AG04450 (cell line): Measurements from ENCODE around the gene WDR90. TPM values are rescaled to one million over a fixed set of nuclear protein-coding genes. Genes with fewer than 3 reads are reported as not detected.
"Not testable (repeated sequence)": the region's sequence is repeated elsewhere in the genome, so short reads cannot be mapped to it uniquely, and the experiment has no call there.

Experiments
- CTCF ChIA-PET: fragments of 300-600, 350-600 bp; formaldehyde crosslinking; extraction: SDS; loops from one replicate; lab custom pipeline; 2022; ENCODE audit warnings: antibody characterized with exemption, inconsistent platforms; lab: Charles Lee
- POLR2A ChIA-PET: fragments of 350-600 bp; formaldehyde crosslinking; extraction: SDS; loops from one replicate; lab custom pipeline; 2021; ENCODE audit warnings: antibody characterized with exemption, inconsistent platforms; lab: Yijun Ruan, JAX
- DNase-seq: peaks from one replicate; pipeline ENCODE4 v3.0.0-alpha.2; 2011; ENCODE audit warnings: low read depth, low spot score
- H3K27ac ChIP-seq: one replicate; pipeline ENCODE4 v1.5.1; 2012; ENCODE audit warnings: low read depth, low read length, control low read depth
- H3K27me3 ChIP-seq: one replicate; pipeline ENCODE4 v1.6.0; 2012; ENCODE audit warnings: low read length; ENCODE audit not compliant: control insufficient read depth, insufficient read depth
- H3K4me3 ChIP-seq: 2 replicates; pipeline ENCODE4 v1.5.1; 2011; ENCODE audit warnings: mild to moderate bottlenecking, low read depth, low read length, control low read depth
- H3K9me3 ChIP-seq: 2 replicates; pipeline ENCODE4 v1.5.1; 2012; ENCODE audit warnings: low read length; ENCODE audit not compliant: control insufficient read depth, insufficient read depth
- CTCF ChIP-seq: IDR thresholded peaks from 2 replicates; pipeline ENCODE4 v1.5.1; 2011; ENCODE audit warnings: low read depth, low read length, control low read depth, inconsistent platforms
- polyA plus RNA-seq: library from polyadenylated mRNA; depleted of rRNA; stranded (reverse); fragments of >200 nt; gene quantifications from 2 replicates; pipeline ENCODE4 v1.2.3, GENCODE V29; 2011

WDR90 gene
- polyA plus RNA-seq, 1 experiment = 2.1 TPM

GRCh38 chr16:710500-711075 is 61.4 kb downstream of the WDR90 start:
- no peak overlapping the region for H3K4me3 ChIP-seq
- H3K9me3 ChIP-seq = no peaks in the 10 kb centered on the region; the same call in 1 of the 2 replicates
- POLR2A ChIA-PET = no interaction called here
- H3K27me3 ChIP-seq = peaks cover 22% of the 10 kb centered on the region
- TF ChIP-seq CTCF = no peak
- DNase-seq = no peak
- H3K27ac ChIP-seq = no peak overlapping the region
- CTCF ChIA-PET = interaction anchor here (0.7 to 4.2 kb wide), 4 partner anchors 9 to 345 kb away, joined by 3 to 29 read pairs (median 12); no protein-coding TSS in a partner anchor

- no peak for TF ChIP-seq CTCF
- Histone ChIP-seq H3K27me3 (peaks cover 22% of the 10 kb centered on the region), H3K4me3 (no peak overlapping the region), H3K9me3 (no peaks in the 10 kb centered on the region; the same call in 1 of the 2 replicates), H3K27ac (no peak overlapping the region)
- POLR2A ChIA-PET = no interaction called here
- DNase-seq = no peak
- CTCF ChIA-PET = interaction anchor here (0.7 to 4.2 kb wide), 3 partner anchors 9 to 345 kb away, joined by 3 to 29 read pairs (median 20); no protein-coding TSS in a partner anchor
These were observed 61.9 kb downstream of the WDR90 start for GRCh38 chr16:711084-711483.

- Histone ChIP-seq H3K27me3 (peaks cover 15% of the 10 kb centered on the region), H3K9me3 (no peaks in the 10 kb centered on the region; the same call in 1 of the 2 replicates), H3K4me3 (no peak overlapping the region), H3K27ac (no peak overlapping the region)
- ChIA-PET CTCF (interaction anchor here (0.6 to 4.2 kb wide), 13 partner anchors 8 to 391 kb away, joined by 3 to 29 read pairs (median 4); partner anchors contain the start of gene CHTF18), POLR2A (interaction anchor here (1.2 to 1.6 kb wide), 2 partner anchors 10 to 14 kb away, joined by 6 to 7 read pairs; partner anchors contain the start of genes ANTKMT and CCDC78)
- DNase-seq = no peak
- peak; percentile 88 for TF ChIP-seq CTCF
These were observed 62.6 kb downstream of the WDR90 start for GRCh38 chr16:711548-712320.

GRCh38 chr16:712740-713250 is 63.6 kb downstream of the WDR90 start:
- DNase-seq = peak; percentile 84
- H3K9me3 ChIP-seq, H3K4me3 ChIP-seq, H3K27me3 ChIP-seq: not testable (repeated sequence)
- peak overlapping the region; percentile 57 for H3K27ac ChIP-seq
- TF ChIP-seq CTCF = peak; percentile 52
- ChIA-PET POLR2A (interaction anchor here (0.9 to 1.6 kb wide), 3 partner anchors 9 to 32 kb away, joined by 4 to 7 read pairs (median 6); partner anchors contain the start of genes ANTKMT and CCDC78), CTCF (interaction anchor here (0.8 to 4.2 kb wide), 11 partner anchors 9 to 390 kb away, joined by 3 to 29 read pairs (median 4); partner anchors contain the start of gene CHTF18)
